ENCODE data around the gene PAX6.

Gene PAX6

GRCh38 chr11:31772412-31772811, 38.7 kb downstream of the PAX6 start:
- H3K4me3 ChIP-seq (ENCODE audit: low read depth, low read length), result no peak overlapping the region
- no peaks in the 10 kb centered on the region for H3K36me3 ChIP-seq
- DNase-seq, result no peak
- no peaks in the 10 kb centered on the region for H3K9me3 ChIP-seq (ENCODE audit: severe bottlenecking)
- no peak for TF ChIP-seq CTCF (IDR thresholded peaks at IDR 0.05; ENCODE audit: low read depth, low read length)
- H3K27ac ChIP-seq, result no peak overlapping the region
- H3K27me3 ChIP-seq (ENCODE audit: insufficient read depth, low read depth, severe bottlenecking), result no peaks in the 10 kb centered on the region

DNA sequence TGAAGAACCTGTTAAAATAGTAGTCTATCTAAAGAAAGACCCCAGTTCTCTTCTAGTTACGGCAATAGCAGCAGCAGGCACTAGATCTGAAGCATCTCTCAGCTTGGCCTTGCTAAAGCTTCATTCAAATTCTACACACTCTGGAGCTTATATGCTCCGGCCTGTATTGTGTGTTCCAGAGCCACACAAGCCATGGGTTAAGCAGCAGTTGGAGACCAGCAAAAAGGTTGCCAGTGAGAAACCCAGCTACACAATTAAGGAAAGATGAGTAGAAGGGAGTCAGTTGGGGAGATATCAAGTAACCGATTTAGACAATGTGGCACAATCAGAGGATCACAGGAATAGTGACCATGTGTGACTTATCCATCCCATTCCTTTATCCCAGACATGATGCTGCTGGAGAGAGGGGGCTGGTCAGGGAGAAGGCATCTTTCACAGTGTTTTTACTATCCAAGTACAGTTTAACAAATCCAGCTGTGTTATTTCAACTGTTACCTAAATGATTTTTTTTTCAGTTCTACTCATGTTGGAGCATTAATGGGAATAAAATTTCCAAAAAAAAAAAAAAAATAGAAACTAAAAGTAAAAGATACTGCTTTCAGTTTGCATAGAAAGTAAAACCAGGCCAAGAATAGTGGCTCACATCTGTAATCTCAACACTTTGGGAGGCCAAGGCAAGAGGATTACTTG, 41.0 kb downstream of the PAX6 start:
- no peaks in the 10 kb centered on the region for H3K36me3 ChIP-seq
- DNase-seq, result no peak
- no peaks in the 10 kb centered on the region for H3K9me3 ChIP-seq (ENCODE audit: severe bottlenecking)
- no peaks in the 10 kb centered on the region for H3K27me3 ChIP-seq (ENCODE audit: insufficient read depth, low read depth, severe bottlenecking)
- no peak overlapping the region for H3K4me3 ChIP-seq (ENCODE audit: low read depth, low read length)
- no peak for TF ChIP-seq CTCF (IDR thresholded peaks at IDR 0.05; ENCODE audit: low read depth, low read length)
- no peak overlapping the region for H3K27ac ChIP-seq

DNA sequence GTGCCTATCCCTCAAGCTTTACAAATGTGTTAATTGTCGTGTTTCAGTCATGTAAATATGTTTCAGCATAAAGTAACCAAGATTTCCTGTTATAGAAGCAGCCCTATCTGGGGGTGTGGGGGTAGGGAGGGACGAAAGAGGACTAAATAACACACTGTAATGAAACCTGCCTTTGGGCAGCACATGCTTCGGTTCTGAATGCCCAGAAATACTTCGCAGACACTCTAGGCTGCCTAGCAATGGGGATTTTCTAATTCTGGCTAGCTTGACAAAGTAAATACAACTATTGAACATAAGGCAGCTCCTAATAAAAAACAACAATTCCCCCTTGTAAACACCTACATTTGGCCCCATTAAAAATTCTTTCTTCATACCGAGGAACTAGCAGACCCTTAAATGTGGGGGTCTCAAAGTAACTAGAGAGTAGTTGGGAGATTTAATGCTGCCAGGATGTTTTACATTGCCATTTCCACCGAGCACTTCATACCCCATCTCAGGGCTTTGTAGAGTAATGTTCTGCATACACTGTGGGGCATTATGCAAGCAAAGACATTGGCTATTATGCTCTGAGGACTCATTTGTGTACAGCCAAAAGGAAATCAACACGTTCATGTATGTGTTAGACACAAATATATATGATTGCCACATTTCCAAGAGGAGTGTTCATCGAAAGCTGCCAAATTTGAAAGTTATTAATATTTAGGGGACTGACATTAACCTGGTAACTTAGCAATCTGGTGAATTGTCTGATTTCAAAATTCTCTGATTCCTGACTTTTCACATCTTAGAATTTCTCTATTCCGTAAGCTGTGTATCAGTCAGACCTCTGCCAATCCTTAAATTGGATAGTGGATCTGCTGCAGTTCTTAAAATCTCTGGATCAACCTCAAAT, 42.1 kb downstream of the PAX6 start:
- H3K9me3 ChIP-seq (ENCODE audit: severe bottlenecking), result no peaks in the 10 kb centered on the region
- H3K27ac ChIP-seq, result no peak overlapping the region
- H3K4me3 ChIP-seq (ENCODE audit: low read depth, low read length), result no peak overlapping the region
- H3K36me3 ChIP-seq, result no peaks in the 10 kb centered on the region
- no peak for TF ChIP-seq CTCF (IDR thresholded peaks at IDR 0.05; ENCODE audit: low read depth, low read length)
- no peaks in the 10 kb centered on the region for H3K27me3 ChIP-seq (ENCODE audit: insufficient read depth, low read depth, severe bottlenecking)
- DNase-seq, result no peak

DNA sequence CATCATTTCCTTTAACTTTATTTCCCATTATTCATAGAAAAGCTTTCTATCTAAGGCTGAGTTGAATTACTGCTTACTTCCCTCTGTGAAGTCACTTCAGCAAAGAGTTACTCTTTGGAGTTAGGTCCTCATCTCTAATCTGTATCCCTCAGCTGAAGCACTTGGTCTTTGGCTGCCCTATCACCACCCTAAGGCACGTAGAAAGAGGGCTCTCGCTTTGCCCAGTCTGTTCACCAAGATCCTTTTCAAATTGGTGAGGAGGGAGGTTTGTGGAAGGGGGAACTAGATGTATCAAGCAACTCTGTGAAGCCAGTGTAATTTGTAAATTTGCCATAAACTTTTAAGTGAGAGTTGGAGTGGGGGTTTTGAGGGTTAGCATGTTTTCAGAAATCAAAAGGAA, 43.4 kb downstream of the PAX6 start:
- no peak overlapping the region for H3K27ac ChIP-seq
- no peaks in the 10 kb centered on the region for H3K36me3 ChIP-seq
- DNase-seq, result no peak
- TF ChIP-seq CTCF (IDR thresholded peaks at IDR 0.05; ENCODE audit: low read depth, low read length), result no peak
- H3K4me3 ChIP-seq (ENCODE audit: low read depth, low read length), result no peak overlapping the region
- H3K9me3 ChIP-seq (ENCODE audit: severe bottlenecking), result no peaks in the 10 kb centered on the region
- no peaks in the 10 kb centered on the region for H3K27me3 ChIP-seq (ENCODE audit: insufficient read depth, low read depth, severe bottlenecking)

- no peaks in the 10 kb centered on the region for H3K36me3 ChIP-seq
- no peak for TF ChIP-seq CTCF (IDR thresholded peaks at IDR 0.05; ENCODE audit: low read depth, low read length)
- H3K27ac ChIP-seq, result no peak overlapping the region
- DNase-seq, result no peak
- no peaks in the 10 kb centered on the region for H3K9me3 ChIP-seq (ENCODE audit: severe bottlenecking)
- no peak overlapping the region for H3K4me3 ChIP-seq (ENCODE audit: low read depth, low read length)
- no peaks in the 10 kb centered on the region for H3K27me3 ChIP-seq (ENCODE audit: insufficient read depth, low read depth, severe bottlenecking)
Observed at GRCh38 chr11:31767066-31767465, 44.1 kb downstream of the PAX6 start.
